ENCODE data around the gene SGIP1.

Gene SGIP1

GRCh38 chr1:66533804-66534740 lies at the start of gene SGIP1:
TSS of gene SGIP1 (plus strand) at chr1:66534153. CDS start at chr1:66534359, 206 bp downstream.
- no peak for DNase-seq

- DNase-seq, result no peak
Observed at GRCh38 chr1:66489151-66489550, 44.8 kb upstream of the SGIP1 start.

GRCh38 chr1:66489972-66490601 lies 43.9 kb upstream of the SGIP1 start:
- no peak for DNase-seq

- no peak for DNase-seq
Observed at GRCh38 chr1:66490816-66491215, 43.1 kb upstream of the SGIP1 start.

GRCh38 chr1:66492424-66492823 lies 41.5 kb upstream of the SGIP1 start:
- no peak for DNase-seq

GRCh38 chr1:66493731-66494130 lies 40.2 kb upstream of the SGIP1 start:
- no peak for DNase-seq

GRCh38 chr1:66494482-66494881 lies 39.5 kb upstream of the SGIP1 start:
- DNase-seq, result no peak

GRCh38 chr1:66495495-66495894 lies 38.5 kb upstream of the SGIP1 start:
- no peak for DNase-seq

GRCh38 chr1:66497910-66498309 lies 36.0 kb upstream of the SGIP1 start:
- DNase-seq, result no peak

GRCh38 chr1:66500301-66500700 lies 33.7 kb upstream of the SGIP1 start:
- no peak for DNase-seq

- DNase-seq, result no peak
Observed at GRCh38 chr1:66502086-66502485, 31.9 kb upstream of the SGIP1 start.

GRCh38 chr1:66503841-66504470 lies 30.0 kb upstream of the SGIP1 start:
- DNase-seq, result peak; percentile 42

GRCh38 chr1:66505671-66506392 lies 28.1 kb upstream of the SGIP1 start:
- no peak for DNase-seq

- DNase-seq, result no peak
Observed at GRCh38 chr1:66506393-66506687, 27.6 kb upstream of the SGIP1 start.

- no peak for DNase-seq
Observed at GRCh38 chr1:66506991-66507390, 27.0 kb upstream of the SGIP1 start.

- DNase-seq, result no peak
Observed at GRCh38 chr1:66510407-66510806, 23.5 kb upstream of the SGIP1 start.

- DNase-seq, result no peak
Observed at GRCh38 chr1:66511118-66511517, 22.8 kb upstream of the SGIP1 start.

GRCh38 chr1:66517959-66518358 lies 16.0 kb upstream of the SGIP1 start:
- DNase-seq, result no peak

- no peak for DNase-seq
Observed at GRCh38 chr1:66518654-66519053, 15.3 kb upstream of the SGIP1 start.

GRCh38 chr1:66519992-66520391 lies 14.0 kb upstream of the SGIP1 start:
- peak; percentile 15 for DNase-seq

- no peak for DNase-seq
Observed at GRCh38 chr1:66520655-66521054, 13.3 kb upstream of the SGIP1 start.

- DNase-seq, result no peak
Observed at GRCh38 chr1:66521721-66522365, 12.1 kb upstream of the SGIP1 start.

GRCh38 chr1:66523562-66523961 lies 10.4 kb upstream of the SGIP1 start:
- DNase-seq, result no peak

Measured in NCI-H774 (cell line).